Stimulated activated CD8-positive, alpha-beta memory T cell treated with anti-CD3 and anti-CD28 coated beads, Interleukin-12 subunit alpha, Interleukin-12 subunit beta, amount 100 ng/mL, for 1 hour (primary cell): ENCODE results near the gene IMPDH1.
"Not testable (repeated sequence)": the region's sequence is repeated elsewhere in the genome, so short reads cannot be mapped to it uniquely, and the experiment has no call there.

Experiments used
- DNase-seq: peaks from one replicate; pipeline ENCODE4 v3.0.0-alpha.2; 2020; ENCODE audit warnings: low read depth

IMPDH1 gene

DNA sequence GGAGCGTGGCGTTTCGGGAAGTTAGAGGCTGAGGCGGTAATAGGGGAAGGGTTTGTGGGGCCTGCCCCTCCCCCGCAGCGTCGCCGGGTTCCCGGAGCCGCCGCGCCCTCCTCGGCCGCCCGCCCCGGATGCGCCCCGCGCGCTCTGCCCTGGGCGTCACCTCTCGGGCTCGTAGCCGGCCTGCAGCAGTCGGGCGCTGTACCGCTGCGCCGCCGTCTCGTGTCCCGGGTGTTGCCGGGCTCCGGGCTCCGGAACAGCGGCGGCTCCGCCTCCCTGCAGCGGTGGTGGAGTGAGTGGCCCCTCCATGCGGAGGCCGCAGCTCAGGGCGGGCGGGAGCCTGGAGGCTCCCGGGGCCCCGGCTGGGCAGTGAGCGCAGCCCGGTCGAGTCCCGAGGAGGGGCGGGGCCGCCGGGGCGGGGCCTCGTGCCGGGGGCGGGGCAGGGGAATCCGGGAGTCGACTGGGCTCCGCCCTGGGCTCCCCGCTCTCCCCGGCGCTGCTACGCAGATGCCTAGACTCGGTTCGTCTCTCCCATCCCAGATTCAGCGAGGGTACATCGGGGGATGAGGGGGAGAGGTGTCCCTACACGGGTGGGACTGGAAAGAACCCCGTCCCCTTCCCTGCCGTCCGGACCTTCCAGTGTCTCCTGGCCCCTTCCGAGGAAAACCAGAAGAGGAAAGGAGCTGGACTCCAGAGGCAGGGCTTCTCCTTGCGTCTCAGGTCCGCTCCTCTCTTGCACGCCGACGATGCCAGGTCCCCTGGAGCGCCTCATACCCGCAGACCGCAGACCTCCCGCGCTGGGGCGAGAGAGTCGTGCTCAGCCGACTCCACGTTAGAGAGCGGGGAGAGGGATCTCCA, at the start of gene IMPDH1:
TSS of gene IMPDH1 (minus strand) at position 387 of the 855 bp plus-strand sequence. CDS start at position 306, 81 bp downstream.
- peak; percentile 71 for DNase-seq

DNA sequence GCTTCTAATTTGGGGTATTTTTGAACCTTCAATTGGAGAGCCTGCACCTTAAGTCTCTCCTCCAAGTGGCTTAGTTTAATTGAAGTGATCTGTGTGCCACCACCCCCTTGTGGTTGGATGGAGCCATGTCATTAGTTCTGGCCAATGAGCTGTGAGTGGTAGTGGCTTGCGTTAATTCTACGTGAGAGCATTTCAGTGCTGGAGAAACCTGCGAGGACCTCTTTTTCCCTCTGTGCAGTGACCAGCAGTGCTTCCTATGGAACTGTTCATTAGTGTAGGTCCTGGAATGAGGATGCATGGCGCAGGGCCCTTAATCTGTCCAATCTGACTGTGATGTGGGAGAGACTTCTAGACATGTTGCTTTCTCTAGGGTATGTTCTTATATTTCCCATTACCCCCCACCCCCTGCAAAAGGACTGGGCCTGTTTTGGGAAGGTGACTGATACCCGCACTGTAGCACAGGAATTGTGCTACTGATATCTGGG, 49.7 kb upstream of the IMPDH1 start:
- DNase-seq = peak; percentile 47

DNA sequence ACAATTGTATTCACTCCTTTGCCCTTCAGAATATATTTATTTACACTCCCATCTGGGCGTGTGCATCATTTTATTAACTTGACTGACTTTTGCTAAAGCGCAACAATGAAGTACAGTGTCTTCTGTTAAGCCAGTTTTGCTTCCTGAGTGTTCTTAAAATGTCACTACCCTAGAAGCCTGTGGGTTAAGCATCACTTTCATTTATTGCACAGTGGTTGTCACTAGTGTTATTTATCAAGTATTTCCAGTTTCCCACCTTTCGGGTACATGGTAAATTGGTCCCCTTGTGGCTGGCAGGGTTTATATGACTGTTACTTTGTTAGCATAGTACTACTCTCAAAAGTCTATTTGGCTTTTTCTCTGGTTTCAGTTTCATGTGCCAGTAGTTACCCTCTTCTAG, 49.2 kb upstream of the IMPDH1 start:
- no peak for DNase-seq

DNA sequence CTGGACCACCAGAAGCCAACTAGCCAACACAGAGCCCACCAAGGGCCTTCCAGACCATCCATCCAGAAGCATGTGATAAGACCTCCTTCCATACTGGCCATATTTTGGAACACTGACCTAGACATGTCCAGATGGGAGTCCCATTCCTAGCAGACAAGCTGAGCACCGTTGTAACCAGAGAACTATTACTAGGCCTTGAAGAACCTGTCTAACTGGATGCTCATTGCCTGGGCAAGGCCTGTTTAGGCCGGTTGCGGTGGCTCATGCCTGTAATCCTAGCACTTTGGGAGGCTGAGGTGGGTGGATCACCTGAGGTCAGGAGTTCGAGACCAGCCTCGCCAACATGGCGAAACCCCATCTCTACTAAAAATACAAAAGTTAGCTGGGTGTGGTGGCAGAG, 47.6 kb upstream of the IMPDH1 start:
- DNase-seq = not testable (repeated sequence)

DNA sequence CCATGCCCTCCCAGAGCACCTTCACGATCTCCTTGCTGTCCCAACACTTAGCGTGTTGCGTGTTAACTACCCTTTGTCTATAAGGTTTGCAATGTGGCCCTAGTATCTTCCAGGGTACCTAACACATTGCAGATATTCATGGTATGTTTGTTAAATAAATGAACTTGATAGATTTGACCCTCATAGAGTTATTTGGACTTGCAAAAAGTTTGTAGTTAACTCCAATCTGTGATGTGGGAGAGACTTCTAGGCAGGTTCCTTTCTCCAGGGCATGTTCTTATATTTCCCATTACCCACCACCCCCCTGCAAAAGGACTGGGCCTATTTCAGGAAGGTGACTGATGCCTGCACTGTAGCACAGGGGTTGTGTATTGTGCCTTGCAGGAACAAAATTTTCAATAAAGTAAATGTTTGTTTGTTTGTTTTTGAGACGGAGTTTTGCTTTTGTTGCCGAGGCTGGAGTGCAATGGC, 46.5 kb upstream of the IMPDH1 start:
- no peak for DNase-seq

DNA sequence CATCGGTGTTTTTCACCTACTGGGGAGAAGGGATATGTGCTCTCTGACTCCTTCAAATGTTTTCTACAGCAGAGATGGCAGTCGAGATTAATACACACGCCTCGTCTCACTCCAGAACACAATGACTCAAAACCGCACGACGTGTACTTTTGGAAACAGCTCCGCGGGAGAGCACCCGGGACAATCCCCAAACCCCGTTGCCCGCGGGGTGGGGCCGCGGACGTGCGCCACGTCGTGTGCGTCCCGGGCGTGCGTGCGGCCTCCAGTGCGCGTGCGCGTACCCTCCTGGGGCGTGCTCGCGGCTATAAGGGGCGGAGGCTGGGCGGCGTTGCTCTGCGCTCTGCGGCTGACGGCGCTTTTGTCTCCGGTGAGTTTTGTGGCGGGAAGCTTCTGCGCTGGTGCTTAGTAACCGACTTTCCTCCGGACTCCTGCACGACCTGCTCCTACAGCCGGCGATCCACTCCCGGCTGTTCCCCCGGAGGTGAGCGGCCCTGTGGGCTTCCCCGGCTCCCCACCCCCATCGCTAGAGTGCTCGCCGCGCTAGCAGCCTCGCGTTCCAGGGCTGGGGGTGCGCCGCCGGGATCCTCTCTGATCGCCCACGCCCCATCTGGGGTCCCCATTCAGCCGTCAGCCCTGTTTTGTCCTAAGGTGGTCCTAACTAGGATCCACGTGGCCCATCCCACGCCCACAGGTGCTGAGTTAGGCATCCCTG, 45.9 kb upstream of the IMPDH1 start, which contains the start of gene HILPDA:
TSS of gene HILPDA (plus strand) at position 336 of the 712 bp plus-strand sequence. CDS start 1,391 bp downstream, outside the sequence.
- peak; percentile 86 for DNase-seq

DNA sequence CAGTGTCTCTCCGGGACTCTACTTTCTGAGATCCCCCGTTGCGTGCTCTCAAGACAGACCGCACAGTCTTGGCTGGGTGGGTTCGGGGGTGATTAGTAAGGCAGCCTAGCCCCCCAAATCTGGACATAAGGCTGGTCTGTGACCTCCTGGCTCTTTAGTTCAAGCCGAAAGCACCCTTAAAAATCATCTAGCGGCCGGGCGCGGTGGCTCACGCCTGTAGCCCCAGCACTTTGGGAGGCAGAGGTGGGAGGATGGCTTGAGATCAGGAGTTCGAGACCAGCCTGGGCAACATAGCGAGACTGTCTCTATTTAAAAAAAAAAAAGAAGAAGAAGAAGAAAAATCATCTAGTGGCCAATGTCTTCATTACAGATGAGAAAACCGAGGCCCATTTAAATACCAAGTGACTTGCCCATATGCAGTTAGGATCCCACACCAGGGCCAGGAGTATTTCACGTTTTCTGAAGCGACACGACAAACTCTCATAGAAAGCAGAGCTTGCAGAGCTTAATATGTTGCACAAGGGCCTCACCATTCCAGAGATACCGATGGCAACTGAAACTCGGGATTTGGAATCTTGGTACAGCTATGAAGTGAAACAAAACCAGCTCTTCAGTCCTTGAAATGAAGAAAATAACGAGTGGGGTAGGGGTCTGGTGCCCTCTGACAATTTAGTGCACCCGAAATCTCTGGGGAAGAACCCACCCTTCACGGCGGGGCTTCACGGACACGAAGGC, 45.2 kb upstream of the IMPDH1 start:
- no peak for DNase-seq

DNA sequence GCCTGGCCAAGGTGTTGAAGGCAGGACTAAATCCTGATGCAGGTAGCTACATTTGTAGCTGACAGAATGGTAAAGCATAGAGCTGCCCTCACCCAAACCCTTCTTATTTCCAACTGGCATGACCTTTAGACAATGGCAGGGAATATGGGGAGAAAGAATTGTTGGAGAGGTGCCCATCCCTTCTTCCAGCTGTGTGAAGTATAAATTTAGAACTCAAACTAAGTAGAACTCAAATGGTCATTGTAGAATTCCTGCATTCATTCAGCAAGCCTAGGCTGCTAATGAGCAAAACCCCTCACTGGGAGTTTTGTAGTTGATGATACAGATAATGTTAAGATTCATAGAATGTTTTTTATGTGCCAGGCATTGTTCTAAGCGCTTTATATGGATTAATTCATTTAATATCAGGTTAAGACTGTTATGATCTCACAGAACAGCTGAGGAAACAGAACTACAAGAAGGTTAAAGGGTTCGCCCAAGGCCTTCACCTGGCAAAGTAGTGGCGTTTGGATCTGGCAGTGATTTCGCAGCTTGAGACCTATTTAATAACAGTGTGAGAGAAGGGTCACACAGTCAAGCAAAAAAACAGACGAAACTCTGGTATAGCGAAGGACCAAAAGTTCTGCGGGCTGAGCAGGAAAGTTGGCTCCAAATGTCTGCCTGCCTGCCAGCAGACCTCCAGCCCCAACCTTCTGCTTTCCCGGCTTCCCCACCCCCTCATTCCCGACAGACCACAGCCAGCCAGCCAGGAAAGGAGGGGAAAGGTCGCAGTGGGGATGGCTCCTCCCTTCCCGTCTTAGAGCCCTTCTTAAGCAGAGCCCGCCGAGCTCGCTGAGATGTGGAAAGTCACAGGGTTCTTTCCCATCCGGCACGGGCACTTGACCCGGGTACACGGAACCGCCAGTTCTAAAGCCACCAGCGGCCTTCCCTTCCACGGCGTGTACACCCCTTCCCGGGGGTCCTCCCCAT, 44.3 kb upstream of the IMPDH1 start:
- DNase-seq = no peak

DNA sequence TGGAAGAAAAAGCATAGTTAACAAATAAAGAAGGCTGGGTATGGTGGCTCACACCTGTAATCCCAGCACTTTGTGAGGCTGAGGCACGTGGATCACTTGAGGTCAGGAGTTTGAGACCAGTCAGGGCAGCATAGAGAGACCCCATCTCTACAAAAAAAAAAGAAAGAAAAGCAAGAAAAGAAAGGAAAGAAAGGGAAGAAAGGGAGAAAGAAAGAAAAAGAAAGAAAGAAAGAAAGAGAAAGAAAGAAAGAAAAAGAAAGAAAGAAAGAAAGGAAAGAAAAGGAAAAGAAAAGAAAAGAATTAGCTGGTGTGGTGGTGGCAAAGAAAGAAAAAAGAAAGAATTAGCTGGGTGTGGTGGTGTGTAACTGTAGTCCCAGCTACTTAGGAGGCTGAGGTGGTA, 42.8 kb upstream of the IMPDH1 start:
- DNase-seq = no peak

DNA sequence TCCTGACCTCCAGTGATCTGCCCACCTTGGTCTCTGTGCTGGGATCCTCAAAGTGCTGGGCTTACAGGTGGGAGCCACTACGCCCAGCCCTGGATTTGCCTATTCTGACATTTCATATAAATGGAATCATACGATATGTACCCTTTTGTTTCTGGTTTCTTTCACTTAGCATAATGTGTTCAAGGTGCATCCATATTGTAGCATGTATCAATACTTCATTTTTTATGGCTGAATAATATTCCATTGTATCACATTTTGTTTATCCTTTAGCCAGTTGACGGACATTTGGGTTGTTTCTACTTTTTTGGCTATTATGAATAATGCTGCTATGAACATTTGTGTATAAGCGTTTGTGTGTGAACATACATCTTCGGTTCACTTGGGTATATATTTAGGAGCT, 41.1 kb upstream of the IMPDH1 start:
- DNase-seq = no peak

DNA sequence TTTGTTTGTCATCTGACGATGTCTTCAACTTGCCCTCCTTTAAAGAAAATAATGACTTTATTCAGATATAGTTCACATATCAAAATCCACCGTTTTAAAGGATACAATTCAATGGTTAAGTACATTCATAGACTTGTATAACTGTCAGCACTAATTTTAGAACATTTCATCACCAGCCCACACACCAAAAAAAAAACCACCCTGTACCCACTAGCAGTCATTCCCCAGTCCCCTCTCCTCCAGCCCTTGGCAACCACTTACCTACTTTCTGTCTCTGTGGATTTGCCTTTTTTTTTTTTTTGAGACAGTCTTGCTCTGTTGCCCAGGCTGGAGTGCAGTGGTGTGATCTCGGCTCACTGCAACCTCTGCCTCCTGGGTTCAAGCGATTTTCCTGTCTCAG, 40.6 kb upstream of the IMPDH1 start:
- DNase-seq = no peak

DNA sequence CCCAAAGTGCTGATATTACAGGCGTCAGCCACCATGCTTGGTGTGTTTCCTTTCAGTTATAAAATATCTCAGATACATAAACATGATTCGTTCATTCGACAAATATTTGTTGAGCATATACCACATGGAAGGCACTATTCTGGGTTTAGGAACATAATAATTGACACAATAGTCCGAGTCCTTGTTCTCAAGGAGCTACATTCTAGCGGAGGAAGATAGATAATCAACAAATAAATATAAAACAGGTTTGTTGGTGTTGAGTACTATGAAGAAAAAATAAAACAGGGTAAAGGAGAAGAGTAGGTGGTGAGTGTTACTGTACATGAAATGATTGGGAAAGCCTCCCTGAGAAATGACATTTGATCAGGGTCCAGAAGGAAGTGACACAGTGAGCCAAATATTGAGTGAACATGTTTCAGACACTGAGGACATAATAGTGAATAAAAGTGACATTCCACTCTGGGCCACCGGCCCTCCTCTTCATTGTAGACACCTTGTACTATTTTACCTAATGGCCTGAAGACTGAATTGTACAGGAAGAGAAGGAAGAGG, 39.0 kb upstream of the IMPDH1 start:
- DNase-seq = no peak

DNA sequence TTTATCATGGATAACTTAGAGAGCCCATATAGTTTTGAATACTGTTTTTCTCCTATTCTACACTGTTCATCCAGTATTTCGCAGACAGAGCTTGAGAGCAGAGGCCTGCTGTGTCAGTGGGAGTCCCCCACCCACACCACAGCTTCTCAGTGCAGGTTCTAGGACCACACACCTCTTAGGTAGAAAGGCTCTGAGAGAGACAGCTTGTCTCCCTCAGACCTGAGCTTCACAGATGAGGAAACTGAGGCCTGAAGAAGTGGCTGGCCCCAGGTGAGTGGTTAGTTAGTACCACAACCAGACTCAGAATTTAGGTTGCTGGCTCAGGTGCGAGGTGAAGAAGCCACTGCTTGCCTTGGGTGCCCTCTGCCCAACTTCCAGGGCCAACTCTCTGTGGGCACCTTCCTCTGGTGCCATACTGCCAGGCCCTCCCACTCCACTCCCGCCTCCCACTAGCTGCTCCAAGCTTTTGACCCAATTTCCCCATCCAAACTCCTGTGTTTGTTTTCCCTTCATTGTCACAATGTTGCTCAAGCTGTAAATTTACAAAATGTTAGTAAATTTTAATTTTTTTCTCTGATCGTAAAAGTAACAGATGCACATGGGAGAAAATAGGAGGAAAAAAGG, 38.3 kb upstream of the IMPDH1 start:
- DNase-seq = no peak

DNA sequence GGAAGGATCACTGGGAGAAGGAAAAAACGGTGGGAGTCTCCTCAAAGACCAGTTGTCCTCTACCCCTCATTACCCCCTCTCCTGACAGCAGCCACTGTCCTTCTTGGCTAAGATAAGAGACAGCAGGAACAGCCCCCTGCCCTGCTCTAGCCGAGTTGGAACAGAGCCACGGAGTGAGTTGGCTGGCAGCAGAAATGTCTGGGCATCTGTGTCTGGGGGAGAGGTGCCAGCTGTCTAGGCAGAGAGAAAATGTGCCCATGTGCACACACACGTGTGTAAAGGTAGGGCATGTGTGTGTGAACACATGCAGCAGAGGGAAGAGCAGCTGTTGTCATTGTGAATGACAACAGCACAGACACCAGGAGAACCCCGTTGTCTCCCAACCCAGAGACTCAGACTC, 36.5 kb upstream of the IMPDH1 start:
- DNase-seq = no peak

DNA sequence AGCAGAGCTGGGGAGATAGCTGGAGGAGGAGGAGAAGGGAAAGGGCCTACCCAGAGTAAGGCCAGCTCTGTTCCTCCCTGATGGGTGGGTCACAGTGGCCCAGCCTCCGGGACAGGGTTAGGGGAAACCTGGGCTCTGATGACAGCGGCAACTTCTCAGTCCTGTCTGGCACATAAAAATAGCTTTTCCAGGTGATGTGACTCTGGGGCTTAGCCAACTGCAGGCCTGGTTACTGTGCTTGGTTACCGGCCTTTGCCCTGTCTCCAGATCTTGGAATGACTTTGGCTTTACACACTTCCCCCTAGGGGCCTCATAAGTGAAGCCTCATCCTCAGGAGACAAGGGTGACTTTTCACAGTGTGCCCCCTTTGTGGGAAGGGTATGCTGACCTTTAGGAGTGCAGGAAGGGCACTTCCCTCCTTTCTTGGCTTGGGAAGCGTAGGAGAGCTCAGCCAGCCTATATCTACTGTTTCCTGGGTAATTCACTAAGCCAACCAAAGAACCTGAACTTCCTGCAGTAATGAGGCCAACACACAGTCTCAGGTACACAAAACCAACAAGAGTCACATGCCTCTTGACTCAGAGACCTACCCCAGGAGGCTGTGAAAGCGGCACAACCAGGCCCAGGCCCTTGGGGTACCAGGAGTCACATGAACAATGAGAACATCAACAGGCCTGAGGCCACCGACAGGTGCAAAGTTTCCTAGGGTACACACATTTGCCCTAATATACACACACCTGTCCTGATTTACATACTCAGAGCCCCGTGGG, 34.2 kb upstream of the IMPDH1 start:
- no peak for DNase-seq

DNA sequence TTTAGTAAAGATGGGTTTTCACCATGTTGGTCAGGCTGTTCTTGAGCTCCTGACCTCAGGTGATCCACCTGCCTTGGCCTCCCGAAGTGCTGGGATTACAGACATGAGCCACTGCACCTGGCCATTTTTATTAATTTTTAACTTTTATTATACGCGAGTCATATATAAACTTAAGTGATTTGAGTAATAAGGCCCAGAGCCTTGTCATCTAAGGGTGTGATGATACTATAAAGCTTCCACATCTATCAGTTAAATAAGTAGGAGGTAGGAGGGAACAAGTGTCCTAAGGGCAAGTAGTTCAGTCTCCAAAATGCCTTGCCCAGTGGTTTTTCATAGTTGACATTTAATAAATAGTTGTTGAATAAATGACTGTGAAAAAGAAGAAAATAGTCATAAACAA, 32.6 kb upstream of the IMPDH1 start:
- no peak for DNase-seq

DNA sequence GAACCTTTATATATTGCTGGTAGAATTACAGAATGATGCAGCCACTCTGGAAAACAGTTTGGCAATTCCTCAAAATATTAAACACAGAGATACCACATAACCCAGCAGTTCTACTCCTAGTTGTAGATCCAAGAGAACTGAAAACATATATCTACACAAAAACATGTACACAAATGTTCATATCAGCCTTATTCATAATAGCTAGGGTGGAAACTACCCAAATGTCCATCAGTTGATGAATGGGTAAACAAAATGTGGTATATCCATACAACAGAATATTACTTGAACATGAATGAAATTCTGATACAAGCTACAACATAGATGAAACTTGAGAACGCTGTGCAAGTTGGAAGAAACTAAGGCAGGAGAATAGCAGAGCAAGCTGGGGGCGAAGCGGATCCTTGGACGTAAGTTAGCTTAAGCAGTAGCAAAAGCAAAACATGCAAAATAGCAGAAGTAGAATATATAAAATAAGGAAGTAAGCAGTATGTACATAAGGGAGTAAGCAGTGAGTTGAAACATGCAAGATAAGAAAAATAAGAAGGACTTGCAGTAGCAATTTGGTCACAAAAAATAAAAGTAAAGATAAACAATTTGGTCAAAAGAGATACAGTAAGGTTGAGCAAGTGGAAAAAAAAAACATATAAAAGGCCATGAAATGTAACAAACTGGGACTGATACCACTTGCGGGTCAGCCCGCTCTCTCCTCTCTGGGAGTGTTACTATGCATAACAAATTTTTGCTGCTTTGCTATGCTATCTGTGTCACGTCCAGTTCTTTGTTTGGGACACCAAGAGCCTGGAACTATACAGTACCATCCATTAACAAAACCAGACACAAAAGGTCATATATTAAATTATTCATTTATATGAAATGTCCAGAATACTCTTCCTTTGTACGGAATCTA, 27.9 kb upstream of the IMPDH1 start:
- DNase-seq = no peak

DNA sequence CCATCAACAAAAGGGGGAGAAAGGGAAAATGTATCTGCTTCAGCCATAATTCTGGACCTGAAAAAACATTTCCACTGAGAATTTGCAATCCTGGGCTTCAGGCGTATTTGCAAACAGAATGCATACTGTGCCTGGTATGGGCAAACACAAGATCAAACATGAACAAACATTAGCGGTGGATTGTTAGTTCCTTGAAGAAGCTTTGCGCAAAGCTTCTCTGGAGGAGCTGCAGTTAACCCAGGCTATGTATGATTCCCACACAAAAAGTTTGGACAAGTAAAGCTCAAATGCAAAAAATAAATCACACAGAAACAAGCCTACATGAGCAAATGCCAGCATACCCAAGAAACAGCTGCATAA, 25.5 kb upstream of the IMPDH1 start:
- no peak for DNase-seq
